Measurements from ENCODE around the gene PPP1R3G. TPM values are rescaled to one million over a fixed set of nuclear protein-coding genes. Genes with fewer than 3 reads are reported as not detected.

Gene PPP1R3G
- total and polyA plus RNA-seq, 2 of the 13 experiments (the other 11 are each of a cell fraction or from before 2014, with no cell fraction given) = 1.2 to 1.3 TPM

DNA sequence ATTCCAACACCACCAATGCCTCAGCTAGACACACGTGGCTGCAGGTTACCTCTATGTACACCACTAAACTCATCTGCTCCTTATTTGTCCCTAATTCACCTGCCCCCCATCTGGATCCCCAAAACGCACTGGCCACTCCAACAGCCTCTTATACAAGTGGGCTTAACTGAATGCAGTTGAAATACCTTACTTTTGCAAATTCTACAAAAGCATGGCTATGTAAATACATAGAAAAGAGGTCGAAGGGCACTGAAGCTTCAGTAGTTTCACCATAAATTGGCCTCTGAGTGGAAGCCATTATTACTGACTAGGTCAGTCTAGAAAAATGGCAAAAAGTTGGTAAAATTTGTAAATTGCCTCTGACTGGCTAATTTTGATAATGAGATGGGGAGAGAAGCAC is 11.1 kb upstream of the PPP1R3G start (continued):
- TF ChIP-seq ZNF326 (CRISPR knock-in tag; IDR thresholded peaks at IDR 0.05; ENCODE audit: borderline replicate concordance) = no peak
- no peak for TF ChIP-seq ATF5 (CRISPR knock-in tag; IDR thresholded peaks at IDR 0.05; ENCODE audit: low read depth)
- no peak for TF ChIP-seq TBP (CRISPR knock-in tag; IDR thresholded peaks at IDR 0.05)
- no peak for TF ChIP-seq CC2D1A (CRISPR knock-in tag; IDR thresholded peaks at IDR 0.05)
- TF ChIP-seq HMG20A (CRISPR knock-in tag; IDR thresholded peaks at IDR 0.05; ENCODE audit: borderline replicate concordance) = no peak
- TF ChIP-seq, protein P1, sequence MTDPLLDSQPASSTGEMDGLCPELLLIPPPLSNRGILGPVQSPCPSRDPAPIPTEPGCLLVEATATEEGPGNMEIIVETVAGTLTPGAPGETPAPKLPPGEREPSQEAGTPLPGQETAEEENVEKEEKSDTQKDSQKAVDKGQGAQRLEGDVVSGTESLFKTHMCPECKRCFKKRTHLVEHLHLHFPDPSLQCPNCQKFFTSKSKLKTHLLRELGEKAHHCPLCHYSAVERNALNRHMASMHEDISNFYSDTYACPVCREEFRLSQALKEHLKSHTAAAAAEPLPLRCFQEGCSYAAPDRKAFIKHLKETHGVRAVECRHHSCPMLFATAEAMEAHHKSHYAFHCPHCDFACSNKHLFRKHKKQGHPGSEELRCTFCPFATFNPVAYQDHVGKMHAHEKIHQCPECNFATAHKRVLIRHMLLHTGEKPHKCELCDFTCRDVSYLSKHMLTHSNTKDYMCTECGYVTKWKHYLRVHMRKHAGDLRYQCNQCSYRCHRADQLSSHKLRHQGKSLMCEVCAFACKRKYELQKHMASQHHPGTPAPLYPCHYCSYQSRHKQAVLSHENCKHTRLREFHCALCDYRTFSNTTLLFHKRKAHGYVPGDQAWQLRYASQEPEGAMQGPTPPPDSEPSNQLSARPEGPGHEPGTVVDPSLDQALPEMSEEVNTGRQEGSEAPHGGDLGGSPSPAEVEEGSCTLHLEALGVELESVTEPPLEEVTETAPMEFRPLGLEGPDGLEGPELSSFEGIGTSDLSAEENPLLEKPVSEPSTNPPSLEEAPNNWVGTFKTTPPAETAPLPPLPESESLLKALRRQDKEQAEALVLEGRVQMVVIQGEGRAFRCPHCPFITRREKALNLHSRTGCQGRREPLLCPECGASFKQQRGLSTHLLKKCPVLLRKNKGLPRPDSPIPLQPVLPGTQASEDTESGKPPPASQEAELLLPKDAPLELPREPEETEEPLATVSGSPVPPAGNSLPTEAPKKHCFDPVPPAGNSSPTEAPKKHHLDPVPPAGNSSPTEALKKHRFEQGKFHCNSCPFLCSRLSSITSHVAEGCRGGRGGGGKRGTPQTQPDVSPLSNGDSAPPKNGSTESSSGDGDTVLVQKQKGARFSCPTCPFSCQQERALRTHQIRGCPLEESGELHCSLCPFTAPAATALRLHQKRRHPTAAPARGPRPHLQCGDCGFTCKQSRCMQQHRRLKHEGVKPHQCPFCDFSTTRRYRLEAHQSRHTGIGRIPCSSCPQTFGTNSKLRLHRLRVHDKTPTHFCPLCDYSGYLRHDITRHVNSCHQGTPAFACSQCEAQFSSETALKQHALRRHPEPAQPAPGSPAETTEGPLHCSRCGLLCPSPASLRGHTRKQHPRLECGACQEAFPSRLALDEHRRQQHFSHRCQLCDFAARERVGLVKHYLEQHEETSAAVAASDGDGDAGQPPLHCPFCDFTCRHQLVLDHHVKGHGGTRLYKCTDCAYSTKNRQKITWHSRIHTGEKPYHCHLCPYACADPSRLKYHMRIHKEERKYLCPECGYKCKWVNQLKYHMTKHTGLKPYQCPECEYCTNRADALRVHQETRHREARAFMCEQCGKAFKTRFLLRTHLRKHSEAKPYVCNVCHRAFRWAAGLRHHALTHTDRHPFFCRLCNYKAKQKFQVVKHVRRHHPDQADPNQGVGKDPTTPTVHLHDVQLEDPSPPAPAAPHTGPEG (CRISPR knock-in tag; IDR thresholded peaks at IDR 0.05) = no peak
- TF ChIP-seq, protein P2, sequence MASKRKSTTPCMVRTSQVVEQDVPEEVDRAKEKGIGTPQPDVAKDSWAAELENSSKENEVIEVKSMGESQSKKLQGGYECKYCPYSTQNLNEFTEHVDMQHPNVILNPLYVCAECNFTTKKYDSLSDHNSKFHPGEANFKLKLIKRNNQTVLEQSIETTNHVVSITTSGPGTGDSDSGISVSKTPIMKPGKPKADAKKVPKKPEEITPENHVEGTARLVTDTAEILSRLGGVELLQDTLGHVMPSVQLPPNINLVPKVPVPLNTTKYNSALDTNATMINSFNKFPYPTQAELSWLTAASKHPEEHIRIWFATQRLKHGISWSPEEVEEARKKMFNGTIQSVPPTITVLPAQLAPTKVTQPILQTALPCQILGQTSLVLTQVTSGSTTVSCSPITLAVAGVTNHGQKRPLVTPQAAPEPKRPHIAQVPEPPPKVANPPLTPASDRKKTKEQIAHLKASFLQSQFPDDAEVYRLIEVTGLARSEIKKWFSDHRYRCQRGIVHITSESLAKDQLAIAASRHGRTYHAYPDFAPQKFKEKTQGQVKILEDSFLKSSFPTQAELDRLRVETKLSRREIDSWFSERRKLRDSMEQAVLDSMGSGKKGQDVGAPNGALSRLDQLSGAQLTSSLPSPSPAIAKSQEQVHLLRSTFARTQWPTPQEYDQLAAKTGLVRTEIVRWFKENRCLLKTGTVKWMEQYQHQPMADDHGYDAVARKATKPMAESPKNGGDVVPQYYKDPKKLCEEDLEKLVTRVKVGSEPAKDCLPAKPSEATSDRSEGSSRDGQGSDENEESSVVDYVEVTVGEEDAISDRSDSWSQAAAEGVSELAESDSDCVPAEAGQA (IDR thresholded peaks at IDR 0.05; ENCODE audit: low read depth) = no peak
- TF ChIP-seq, protein P2 (CRISPR knock-in tag; IDR thresholded peaks at IDR 0.05; ENCODE audit: borderline replicate concordance) = no peak
- TF ChIP-seq FOSL2 (CRISPR knock-in tag; IDR thresholded peaks at IDR 0.05) = no peak
- TF ChIP-seq ZSCAN30 (CRISPR knock-in tag; IDR thresholded peaks at IDR 0.05) = no peak
- no peak for TF ChIP-seq SP5 (CRISPR knock-in tag; IDR thresholded peaks at IDR 0.05; ENCODE audit: borderline replicate concordance, low read depth)
- TF ChIP-seq WIZ (CRISPR knock-in tag; IDR thresholded peaks at IDR 0.05) = no peak
- TF ChIP-seq CBX1 (IDR thresholded peaks at IDR 0.05; ENCODE audit: low read depth) = no peak
- no peak for TF ChIP-seq ZNF709 (CRISPR knock-in tag; IDR thresholded peaks at IDR 0.05)
- TF ChIP-seq PAWR (CRISPR knock-in tag; IDR thresholded peaks at IDR 0.05; ENCODE audit: borderline replicate concordance) = no peak
- TF ChIP-seq THRA (CRISPR knock-in tag; IDR thresholded peaks at IDR 0.05; ENCODE audit: borderline replicate concordance) = no peak
- TF ChIP-seq ISL2 (CRISPR knock-in tag; IDR thresholded peaks at IDR 0.05) = no peak
- TF ChIP-seq FOXC1 (CRISPR knock-in tag; IDR thresholded peaks at IDR 0.05; ENCODE audit: borderline replicate concordance) = no peak
- TF ChIP-seq MATR3 (CRISPR knock-in tag; IDR thresholded peaks at IDR 0.05) = no peak
